Pancreas (tissue), 10 donors: ENCODE data around the gene MTG2. TPM values are rescaled to one million over a fixed set of nuclear protein-coding genes. Genes with fewer than 3 reads are reported as not detected.
A peak's percentile ranks its signal among the peaks of the same experiment; 100 is the strongest.

Experiments
- ATAC-seq, 4 donors: fragments of 200-7000 bp; cut with Tn5 transposase; one replicate each; pipeline versions ENCODE4 v1.8.0 to v1.9.1; 2020; ENCODE audit warnings: mild to moderate bottlenecking in 4 of 4, moderate library complexity in 4 of 4
- DNase-seq, 6 donors: peaks; one replicate each; pipeline ENCODE4 v3.0.0-alpha.2; 2020
- FAIRE-seq: peaks from 2 replicates; lab custom pipeline; 2012; peaks lifted over from hg19 to GRCh38; lab: Jason Lieb, UNC
- H3K27ac ChIP-seq, 4 donors: fragments of 200-600 bp; sonication (generic); 1 replicate in 3 of 4; 2 replicates in 1 of 4; pipeline versions ENCODE4 v1.5.0 to v1.8.0; 2020
- H3K27me3 ChIP-seq, 4 donors: fragments of 200-600 bp; one replicate each; pipeline ENCODE4 v1.8.0; 2021
- H3K36me3 ChIP-seq, 3 donors: fragments of 200-600 bp; sonication (generic) in 1 of 3; one replicate each; pipeline versions ENCODE4 v1.5.0 to v1.8.0; 2020 to 2021
- H3K4me1 ChIP-seq, 3 donors: fragments of 200-600 bp; one replicate each; pipeline ENCODE4 v1.8.0; 2021
- H3K4me3 ChIP-seq, 4 donors: fragments of 200-600 bp; sonication (generic) in 2 of 4; one replicate each; pipeline versions ENCODE4 v1.5.0 to v1.8.0; 2020 to 2021
- H3K9me3 ChIP-seq, 4 donors: fragments of 200-600 bp; one replicate each; pipeline ENCODE4 v1.8.0; 2021
- CTCF ChIP-seq, 4 donors: fragments of 200-600 bp; sonication (generic) in 3 of 4; IDR thresholded peaks; one replicate each; pipeline versions ENCODE4 v1.5.0 to v1.8.0; 2021; ENCODE audit warnings: antibody characterized with exemption in 4 of 4
- WGBS, 2 donors: extraction: QIAGEN DNeasy Blood & Tissue Kit; methylation state at CpG; one replicate each; pipeline ENCODE4 v1.1.7; 2013; 5-methylcytosine and 5-hydroxymethylcytosine counted together
- intact Hi-C, 3 donors: fragments of 100-400 bp; cut with DNase I; formaldehyde crosslinking; loops; one replicate each; pipeline versions ENCODE4 v1.11.1 to v1.14.2; 2022
- polyA plus RNA-seq, 2 donors: library from polyadenylated mRNA; stranded (reverse); fragments of 200-250 nt; gene quantifications; one replicate each; pipeline ENCODE4 v1.2.3, GENCODE V29; 2013
- total RNA-seq, 6 donors: library from RNA; stranded (reverse); fragmentation: NEBNext Ultra II Directional in 4 of 6; extraction: Animal tissue kit (Norgen Biotek cat#: 25700) in 4 of 6; gene quantifications; one replicate each; pipeline versions ENCODE4 v1.2.1 to v1.2.4, GENCODE V29; 2021 to 2023
- donor health status: healthy with polysubstance abuse.
- donor health status: DM: no; HTN: no; CAD: no; lungs with moderate emphysema.
- donor health status: DM: no; HTN: no; CAD: no.
- donor health status: control.
- donor health status: control.
- donor health status: Bipolar disorder and iron deficiency.
- donor health status: DM: yes; HTN: yes; CAD: no.
- donor health status: DM: no; HTN: no; CAD: no.
- donor health status: DM: no; HTN: no; CAD: no.
- donor health status: DM: yes; HTN: yes; CAD: no.

Gene MTG2
- total and polyA plus RNA-seq, 8 donors = 9.7 to 55.3 (median 14.2) TPM

DNA sequence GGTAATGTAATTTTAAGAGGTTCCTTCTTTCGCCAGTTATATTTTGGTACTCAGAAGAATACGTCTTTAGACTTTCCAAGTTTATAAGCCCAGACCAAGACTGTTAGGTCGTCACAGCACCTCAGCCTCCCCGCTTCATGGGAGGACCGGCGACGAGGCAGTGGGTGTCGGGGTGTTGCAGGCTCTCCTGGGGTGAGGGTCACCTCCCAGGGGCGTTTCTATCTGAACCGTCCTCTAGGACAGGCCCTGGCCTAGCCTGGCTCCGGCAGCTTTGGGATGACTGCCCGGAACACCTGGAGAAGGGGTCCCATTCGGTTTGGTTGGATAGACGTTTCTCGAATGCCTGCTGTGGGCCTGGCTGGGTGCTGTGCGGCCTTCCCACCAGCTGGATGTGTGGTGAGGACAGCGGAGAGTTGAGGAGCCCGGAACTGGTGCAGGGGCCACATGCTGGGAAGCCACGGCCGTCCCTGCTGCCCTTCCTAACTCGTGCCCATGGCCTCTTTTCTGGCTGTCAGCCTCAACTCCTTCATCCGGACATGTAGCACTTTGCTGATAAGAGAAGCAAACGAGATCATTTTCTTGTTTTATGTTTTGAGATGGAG is 56.6 kb downstream of the MTG2 start:
- H3K4me3 ChIP-seq = peak overlapping the region; percentile 15 to 70 (median 60)
- H3K36me3 ChIP-seq = no peaks in the 10 kb centered on the region
- H3K4me1 ChIP-seq = peaks cover 44 to 56% (median 45%) of the 10 kb centered on the region in 3 donors
- FAIRE-seq (no peak), ATAC-seq (peak in 3 of 4 donors; percentile 4 to 6 (median 5)), DNase-seq (peak in 4 of 6 donors; percentile 33 to 76 (median 58))
- WGBS, 2 donors = 8 to 12% methylated on average over 23 of the region's 23 CpGs
- intact Hi-C loops = no loop called here
- no peaks in the 10 kb centered on the region for H3K27me3 ChIP-seq
- TF ChIP-seq CTCF (IDR thresholded peaks at IDR 0.05) = no peak
- peak overlapping the region; percentile 83 to 86 (median 85) for H3K27ac ChIP-seq
- H3K9me3 ChIP-seq = no peaks in the 10 kb centered on the region

GRCh38 chr20:62240020-62240685 is 57.3 kb downstream of the MTG2 start:
- 53 to 59% methylated on average over 13 of the region's 13 CpGs for WGBS, 2 donors
- Histone ChIP-seq H3K36me3 (no peaks in the 10 kb centered on the region), H3K4me3 (peak overlapping the region in 3 of 4 donors; percentile 53 to 70 (median 66)), H3K4me1 (peaks cover 46 to 55% (median 49%) of the 10 kb centered on the region in 3 donors), H3K27me3 (no peaks in the 10 kb centered on the region), H3K27ac (no peak overlapping the region), H3K9me3 (no peaks in the 10 kb centered on the region)
- ATAC-seq (no peak), DNase-seq (peak in 2 of 6 donors; percentile 29 to 37), FAIRE-seq (no peak)
- intact Hi-C loops = no loop called here
- TF ChIP-seq CTCF (IDR thresholded peaks at IDR 0.05) = no peak

GRCh38 chr20:62241506-62241905 is 58.7 kb downstream of the MTG2 start:
- peaks cover 56 to 67% (median 63%) of the 10 kb centered on the region in 3 donors for H3K4me1 ChIP-seq
- no peaks in the 10 kb centered on the region for H3K36me3 ChIP-seq
- no peaks in the 10 kb centered on the region for H3K9me3 ChIP-seq
- intact Hi-C loops = no loop called here
- no peak for TF ChIP-seq CTCF (IDR thresholded peaks at IDR 0.05)
- ATAC-seq (no peak), DNase-seq (peak in 2 of 6 donors; percentile 60 to 62), FAIRE-seq (no peak)
- H3K4me3 ChIP-seq = peak overlapping the region in 1 of 4 donors; percentile 14
- no peaks in the 10 kb centered on the region for H3K27me3 ChIP-seq
- 38 to 44% methylated on average over 10 of the region's 10 CpGs for WGBS, 2 donors
- H3K27ac ChIP-seq = peak overlapping the region in 3 of 4 donors; percentile 38 to 41 (median 40)

DNA sequence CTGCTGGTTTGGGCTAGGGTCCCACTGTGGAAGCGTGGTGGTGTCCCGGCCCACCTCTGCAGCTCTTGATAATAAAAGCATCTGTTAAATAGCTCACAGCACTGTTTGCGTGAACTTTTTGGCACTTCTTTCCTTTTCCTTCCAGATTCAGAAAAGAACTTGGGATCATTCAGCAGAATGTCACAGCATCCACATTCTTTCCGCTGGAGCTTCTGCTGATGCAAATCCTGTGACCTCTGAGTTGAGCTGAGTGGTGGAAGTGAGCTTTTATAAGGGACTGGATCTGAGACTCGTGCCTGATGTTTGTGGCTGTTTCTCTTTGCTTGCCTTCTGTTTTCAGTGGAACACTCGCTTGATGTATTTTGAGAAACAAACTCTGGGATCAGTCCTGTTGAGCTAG is 59.3 kb downstream of the MTG2 start:
- ATAC-seq = no peak
- intact Hi-C loops = no loop called here
- Histone ChIP-seq H3K27ac (peak overlapping the region in 2 of 4 donors; percentile 40 to 41), H3K27me3 (no peaks in the 10 kb centered on the region), H3K9me3 (no peaks in the 10 kb centered on the region), H3K36me3 (no peaks in the 10 kb centered on the region), H3K4me1 (peaks cover 63 to 72% (median 69%) of the 10 kb centered on the region in 3 donors), H3K4me3 (peak overlapping the region in 1 of 4 donors; percentile 5)
- DNase-seq = peak in 2 of 6 donors; percentile 6 to 11
- no peak for FAIRE-seq
- TF ChIP-seq CTCF (IDR thresholded peaks at IDR 0.05) = no peak
- WGBS, 2 donors = 48 to 55% methylated on average over 6 of the region's 6 CpGs
